ENCODE data around the gene UQCRFS1.
A peak's percentile ranks its signal among the peaks of the same experiment; 100 is the strongest.
"Not testable (repeated sequence)": the region's sequence is repeated elsewhere in the genome, so short reads cannot be mapped to it uniquely, and the experiment has no call there.

Gene UQCRFS1

GRCh38 chr19:29212648-29213573 is at the start of gene UQCRFS1:
TSS of gene UQCRFS1 (minus strand) at chr19:29213151. CDS start at chr19:29213118, 33 bp downstream.
- DNase-seq (ENCODE audit: low read depth in 2 of 2), result peak; percentile 87 to 92

- no peak for DNase-seq (ENCODE audit: low read depth in 2 of 2)
Observed at GRCh38 chr19:29262085-29262484, 49.1 kb upstream of the UQCRFS1 start.

GRCh38 chr19:29260477-29261317 is 47.7 kb upstream of the UQCRFS1 start:
- DNase-seq (ENCODE audit: low read depth in 2 of 2), result no peak

- no peak for DNase-seq (ENCODE audit: low read depth in 2 of 2)
Observed at GRCh38 chr19:29259867-29260281, 46.9 kb upstream of the UQCRFS1 start.

GRCh38 chr19:29259153-29259552 is 46.2 kb upstream of the UQCRFS1 start:
- DNase-seq (ENCODE audit: low read depth in 2 of 2), result no peak

- no peak for DNase-seq (ENCODE audit: low read depth in 2 of 2)
Observed at GRCh38 chr19:29256516-29256915, 43.6 kb upstream of the UQCRFS1 start.

- no peak for DNase-seq (ENCODE audit: low read depth in 2 of 2)
Observed at GRCh38 chr19:29255912-29256311, 43.0 kb upstream of the UQCRFS1 start.

GRCh38 chr19:29255006-29255405 is 42.1 kb upstream of the UQCRFS1 start:
- DNase-seq (ENCODE audit: low read depth in 2 of 2), result no peak

- DNase-seq (ENCODE audit: low read depth in 2 of 2), result not testable (repeated sequence)
Observed at GRCh38 chr19:29249798-29250197, 36.8 kb upstream of the UQCRFS1 start.

- no peak for DNase-seq (ENCODE audit: low read depth in 2 of 2)
Observed at GRCh38 chr19:29248332-29248844, 35.4 kb upstream of the UQCRFS1 start.

GRCh38 chr19:29247872-29248271 is 34.9 kb upstream of the UQCRFS1 start:
- DNase-seq (ENCODE audit: low read depth in 2 of 2), result no peak

GRCh38 chr19:29247471-29247870 is 34.5 kb upstream of the UQCRFS1 start:
- DNase-seq (ENCODE audit: low read depth in 2 of 2), result no peak

GRCh38 chr19:29247051-29247450 is 34.1 kb upstream of the UQCRFS1 start:
- DNase-seq (ENCODE audit: low read depth in 2 of 2), result no peak

- DNase-seq (ENCODE audit: low read depth in 2 of 2), result no peak
Observed at GRCh38 chr19:29245215-29245614, 32.3 kb upstream of the UQCRFS1 start.

- no peak for DNase-seq (ENCODE audit: low read depth in 2 of 2)
Observed at GRCh38 chr19:29241324-29241723, 28.4 kb upstream of the UQCRFS1 start.

GRCh38 chr19:29239213-29239776 is 26.3 kb upstream of the UQCRFS1 start:
- no peak for DNase-seq (ENCODE audit: low read depth in 2 of 2)

GRCh38 chr19:29233591-29233990 is 20.6 kb upstream of the UQCRFS1 start:
- no peak for DNase-seq (ENCODE audit: low read depth in 2 of 2)

- DNase-seq (ENCODE audit: low read depth in 2 of 2), result no peak
Observed at GRCh38 chr19:29232315-29232852, 19.4 kb upstream of the UQCRFS1 start.

- not testable (repeated sequence) for DNase-seq (ENCODE audit: low read depth in 2 of 2)
Observed at GRCh38 chr19:29231306-29231705, 18.4 kb upstream of the UQCRFS1 start.

- DNase-seq (ENCODE audit: low read depth in 2 of 2), result no peak
Observed at GRCh38 chr19:29217616-29218015, 4.7 kb upstream of the UQCRFS1 start.

- no peak for DNase-seq (ENCODE audit: low read depth in 2 of 2)
Observed at GRCh38 chr19:29216021-29216420, 3.1 kb upstream of the UQCRFS1 start.
